GM23338 (cell line): ENCODE data around the gene ENOSF1. TPM values are rescaled to one million over a fixed set of nuclear protein-coding genes. Genes with fewer than 3 reads are reported as not detected.
A peak's percentile ranks its signal among the peaks of the same experiment; 100 is the strongest.
"Not testable (repeated sequence)": the region's sequence is repeated elsewhere in the genome, so short reads cannot be mapped to it uniquely, and the experiment has no call there.

Experiments used
- ATAC-seq: fragments of 200-7000 bp; cut with Tn5 transposase; 3 replicates; pipeline ENCODE4 v1.9.1; 2020
- DNase-seq: peaks from one replicate; pipeline ENCODE4 v3.0.0-alpha.2; 2015; ENCODE audit warnings: low spot score
- H2AFZ ChIP-seq: fragments of 200-600 bp; sonication (generic); 2 replicates; pipeline ENCODE4 v1.8.0; 2016; ENCODE audit warnings: antibody characterized with exemption, mild to moderate bottlenecking, moderate library complexity
- H3F3A ChIP-seq: fragments of 200-600 bp; sonication (generic); replicated peaks from 2 replicates; pipeline ENCODE4 v1.8.0; 2017; ENCODE audit warnings: antibody characterized with exemption, mixed run types, low read depth
- H3K27ac ChIP-seq: fragments of 200-600 bp; sonication (generic); 2 replicates; pipeline ENCODE4 v1.6.1; 2016; ENCODE audit warnings: low read depth
- H3K27me3 ChIP-seq: fragments of 200-600 bp; sonication (generic); 2 replicates; pipeline ENCODE4 v1.8.0; 2016; ENCODE audit warnings: mild to moderate bottlenecking, mixed run types, moderate library complexity; ENCODE audit not compliant: insufficient read depth
- H3K36me3 ChIP-seq: fragments of 200-600 bp; sonication (generic); 2 replicates; pipeline ENCODE4 v1.8.0; 2016; ENCODE audit warnings: mild to moderate bottlenecking; ENCODE audit not compliant: insufficient read depth
- H3K4me1 ChIP-seq: fragments of 200-600 bp; sonication (generic); 2 replicates; pipeline ENCODE4 v1.8.0; 2016; ENCODE audit warnings: mild to moderate bottlenecking, moderate library complexity; ENCODE audit not compliant: insufficient read depth
- H3K4me2 ChIP-seq: fragments of 200-600 bp; sonication (generic); 2 replicates; pipeline ENCODE4 v1.7.1; 2017; ENCODE audit warnings: mixed run types
- H3K4me3 ChIP-seq: fragments of 200-600 bp; sonication (generic); 2 replicates; pipeline ENCODE4 v1.6.1; 2016; ENCODE audit warnings: mixed run types
- H3K79me2 ChIP-seq: fragments of 200-600 bp; sonication (generic); replicated peaks from 2 replicates; pipeline ENCODE4 v1.8.0; 2017; ENCODE audit warnings: mild to moderate bottlenecking; ENCODE audit not compliant: insufficient read depth
- H3K9me2 ChIP-seq: fragments of 200-600 bp; sonication (generic); 2 replicates; pipeline ENCODE4 v1.8.0; 2017; ENCODE audit not compliant: insufficient read depth
- H4K20me1 ChIP-seq: fragments of 200-600 bp; sonication (generic); replicated peaks from 2 replicates; pipeline ENCODE4 v1.8.0; 2017; ENCODE audit warnings: mild to moderate bottlenecking; ENCODE audit not compliant: insufficient read depth
- H3K27ac Mint-ChIP-seq: 2 replicates; pipeline ENCODE4 v1.8.0; 2020; ENCODE audit warnings: inconsistent platforms, mild to moderate bottlenecking, moderate library complexity, mixed read lengths
- H3K27me3 Mint-ChIP-seq: 3 replicates; pipeline ENCODE4 v1.8.0; 2022; ENCODE audit warnings: low read depth, mild to moderate bottlenecking, moderate library complexity, mixed read lengths, inconsistent platforms; ENCODE audit not compliant: insufficient read depth, poor library complexity
- H3K36me3 Mint-ChIP-seq: 3 replicates; pipeline ENCODE4 v1.8.0; 2021; ENCODE audit warnings: low read depth, mild to moderate bottlenecking, inconsistent platforms, moderate library complexity, mixed read lengths
- H3K4me1 Mint-ChIP-seq: 3 replicates; pipeline ENCODE4 v1.8.0; 2020; ENCODE audit warnings: mild to moderate bottlenecking, inconsistent platforms, mixed read lengths
- H3K4me3 Mint-ChIP-seq: 3 replicates; pipeline ENCODE4 v1.8.0; 2021; ENCODE audit warnings: moderate library complexity, mild to moderate bottlenecking, inconsistent platforms, mixed read lengths
- H3K9me3 Mint-ChIP-seq: 3 replicates; pipeline ENCODE4 v1.8.0; 2020; ENCODE audit warnings: moderate library complexity, mild to moderate bottlenecking, inconsistent platforms, mixed read lengths
- CTCF ChIP-seq, 2 experiments: fragments of 200-600 bp in 1 of 2; sonication (generic) in 1 of 2; conservative IDR thresholded peaks; 2 replicates each; pipeline versions ENCODE4 v1.5.1 to v1.6.1; 2016 to 2017; ENCODE audit warnings: antibody characterized with exemption in 2 of 2, low read depth in 2 of 2, mild to moderate bottlenecking in 2 of 2, moderate library complexity in 1 of 2
- EZH2phosphoT487 ChIP-seq: fragments of 200-600 bp; sonication (generic); IDR thresholded peaks from one replicate; pipeline ENCODE4 v1.8.1; 2018; ENCODE audit warnings: antibody characterized with exemption; ENCODE audit not compliant: unreplicated experiment
- NANOG ChIP-seq: IDR thresholded peaks from 2 replicates; pipeline ENCODE4 v1.6.1; 2016; ENCODE audit warnings: antibody characterized with exemption, borderline replicate concordance
- REST ChIP-seq: IDR thresholded peaks from one replicate; pipeline ENCODE4 v1.6.1; 2018; ENCODE audit warnings: antibody characterized with exemption; ENCODE audit not compliant: unreplicated experiment
- STAT1 ChIP-seq: IDR thresholded peaks from one replicate; pipeline ENCODE4 v1.6.1; 2016; ENCODE audit warnings: antibody characterized with exemption; ENCODE audit not compliant: unreplicated experiment
- ZNF114 ChIP-seq: fragments of 250-450 bp; sonication (Bioruptor Pico); IDR thresholded peaks from 2 replicates; pipeline ENCODE4 v1.5.0; 2020; ENCODE audit warnings: mild to moderate bottlenecking, moderate library complexity
- ZNF462 ChIP-seq: fragments of 250-450 bp; sonication (Bioruptor Pico); IDR thresholded peaks from 2 replicates; pipeline ENCODE4 v1.5.0; 2020; ENCODE audit warnings: mild to moderate bottlenecking, moderate library complexity
- polyA plus RNA-seq: library from polyadenylated mRNA; unstranded; fragments of >200 nt; fragmentation: Nextera tagmentation; extraction: Ambion mirVana; gene quantifications from 2 replicates; pipeline ENCODE4 v1.2.1, GENCODE V29; 2016
- total RNA-seq: library from RNA; depleted of rRNA; stranded (reverse); fragments of >200 nt; shearing (Covaris generic); gene quantifications from 2 replicates; pipeline ENCODE4 v1.2.3, GENCODE V29; 2014

ENOSF1 gene
- total and polyA plus RNA-seq, 2 experiments from 2014 or later: 30.1 to 36.4 TPM

GRCh38 chr18:730120-730519 is 17.7 kb upstream of the ENOSF1 start:
- not testable (repeated sequence) for H3K27me3 Mint-ChIP-seq, H3K27ac ChIP-seq, H3K27me3 ChIP-seq, H3K79me2 ChIP-seq, H3K4me2 ChIP-seq, H3K27ac Mint-ChIP-seq, H3K9me3 Mint-ChIP-seq, H4K20me1 ChIP-seq, H3K9me2 ChIP-seq, H3K4me3 ChIP-seq, H3F3A ChIP-seq, H3K4me1 ChIP-seq, H3K4me3 Mint-ChIP-seq, H2AFZ ChIP-seq, H3K36me3 ChIP-seq, H3K4me1 Mint-ChIP-seq
- peak; percentile 68 for DNase-seq
- peak; percentile 95 for ATAC-seq
- peaks cover 42% of the 10 kb centered on the region for H3K36me3 Mint-ChIP-seq
- peak; percentile 44 to 57 for TF ChIP-seq CTCF (conservative IDR thresholded peaks at IDR 0.05; ENCODE audit: low read depth in 2 of 2)

GRCh38 chr18:725646-726045 is 13.2 kb upstream of the ENOSF1 start:
- ATAC-seq (no peak), DNase-seq (no peak)
- no peak overlapping the region for H3K4me2 ChIP-seq
- Mint-ChIP-seq H3K27me3 (peaks cover 3% of the 10 kb centered on the region), H3K9me3 (no peaks in the 10 kb centered on the region), H3K27ac (no peak overlapping the region), H3K36me3 (peaks cover 23% of the 10 kb centered on the region), H3K4me1 (no peaks in the 10 kb centered on the region), H3K4me3 (no peak overlapping the region)
- no peaks in the 10 kb centered on the region for H3K27me3 ChIP-seq
- no peak for TF ChIP-seq ZNF462
- no peak for TF ChIP-seq ZNF114
- TF ChIP-seq NANOG: no peak
- no peak for TF ChIP-seq REST
- TF ChIP-seq EZH2phosphoT487: no peak
- no peak for TF ChIP-seq STAT1
- no peaks in the 10 kb centered on the region for H4K20me1 ChIP-seq
- no peaks in the 10 kb centered on the region for H3F3A ChIP-seq
- no peaks in the 10 kb centered on the region for H3K79me2 ChIP-seq
- H3K36me3 ChIP-seq: peaks cover 10% of the 10 kb centered on the region; the same call in 1 of the 2 replicates
- no peak overlapping the region for H3K27ac ChIP-seq
- no peak overlapping the region for H3K4me3 ChIP-seq
- H3K4me1 ChIP-seq: no peaks in the 10 kb centered on the region
- no peak overlapping the region for H2AFZ ChIP-seq
- H3K9me2 ChIP-seq: no peaks in the 10 kb centered on the region
